ENCODE measurements around the gene CEP43. TPM values are rescaled to one million over a fixed set of nuclear protein-coding genes. Genes with fewer than 3 reads are reported as not detected.

CEP43 gene
- total RNA-seq, 4 donors from 2014 or later, result 4.4 to 8.3 (median 5.9) TPM

- Histone ChIP-seq H3K9me3 (no peaks in the 10 kb centered on the region), H3K27ac (no peak overlapping the region), H3K36me3 (no peaks in the 10 kb centered on the region), H3K4me3 (no peak overlapping the region), H3K27me3 (no peaks in the 10 kb centered on the region), H3K4me1 (no peaks in the 10 kb centered on the region)
- DNase-seq (no peak), ATAC-seq (no peak)
- intact Hi-C loops (cut with DNase I; ENCODE audit: low total_unique reads), result no loop called here
- in situ Hi-C loops (cut with MboI; ENCODE audit: low sequenced_read_pairs in 4 of 4), result no loop called here
- TF ChIP-seq POLR2A (IDR thresholded peaks at IDR 0.05), result no peak
- TF ChIP-seq CTCF (IDR thresholded peaks at IDR 0.05 in 4 of 5, conservative IDR thresholded peaks at IDR 0.05 in 1 of 5), result no peak
Measured at GRCh38 chr6:166972101-166972500, 27.1 kb upstream of the CEP43 start.

GRCh38 chr6:166976636-166977035 is 22.6 kb upstream of the CEP43 start:
- DNase-seq, result no peak
- no peaks in the 10 kb centered on the region for H3K4me1 ChIP-seq
- TF ChIP-seq CTCF (IDR thresholded peaks at IDR 0.05 in 4 of 5, conservative IDR thresholded peaks at IDR 0.05 in 1 of 5), result no peak
- no peak for TF ChIP-seq POLR2A (IDR thresholded peaks at IDR 0.05)
- no peak overlapping the region for H3K27ac ChIP-seq
- H3K27me3 ChIP-seq, result no peaks in the 10 kb centered on the region
- in situ Hi-C loops (cut with MboI; ENCODE audit: low sequenced_read_pairs in 4 of 4), result loop anchor here in 3 of 4 donors (25.0 kb wide), 1 partner anchor 189 kb away; no protein-coding TSS in a partner anchor
- no peaks in the 10 kb centered on the region for H3K36me3 ChIP-seq
- no peaks in the 10 kb centered on the region for H3K9me3 ChIP-seq
- ATAC-seq, result no peak
- intact Hi-C loops (cut with DNase I; ENCODE audit: low total_unique reads), result no loop called here
- H3K4me3 ChIP-seq, result no peak overlapping the region

GRCh38 chr6:166977621-166978525 is 21.3 kb upstream of the CEP43 start:
- no peaks in the 10 kb centered on the region for H3K27me3 ChIP-seq
- in situ Hi-C loops (cut with MboI; ENCODE audit: low sequenced_read_pairs in 4 of 4) (loop anchor here in 3 of 4 donors (25.0 kb wide), 1 partner anchor 191 kb away; no protein-coding TSS in a partner anchor), intact Hi-C loops (cut with DNase I; ENCODE audit: low total_unique reads) (no loop called here)
- H3K36me3 ChIP-seq, result no peaks in the 10 kb centered on the region
- no peak overlapping the region for H3K27ac ChIP-seq
- no peak for ATAC-seq
- no peaks in the 10 kb centered on the region for H3K9me3 ChIP-seq
- H3K4me1 ChIP-seq, result no peaks in the 10 kb centered on the region
- no peak overlapping the region for H3K4me3 ChIP-seq
- TF ChIP-seq CTCF (IDR thresholded peaks at IDR 0.05 in 4 of 5, conservative IDR thresholded peaks at IDR 0.05 in 1 of 5), result no peak
- TF ChIP-seq POLR2A (IDR thresholded peaks at IDR 0.05), result no peak
- no peak for DNase-seq

- in situ Hi-C loops (cut with MboI; ENCODE audit: low sequenced_read_pairs in 4 of 4), result loop anchor here in 3 of 4 donors (25.0 kb wide), 1 partner anchor 193 kb away; no protein-coding TSS in a partner anchor
- TF ChIP-seq POLR2A (IDR thresholded peaks at IDR 0.05), result no peak
- TF ChIP-seq CTCF (IDR thresholded peaks at IDR 0.05 in 4 of 5, conservative IDR thresholded peaks at IDR 0.05 in 1 of 5), result no peak
- H3K27ac ChIP-seq, result no peak overlapping the region
Measured at GRCh38 chr6:166980738-166981137, 18.5 kb upstream of the CEP43 start.

More at GRCh38 chr6:166980738-166981137, 18.5 kb upstream of the CEP43 start:
- Histone ChIP-seq H3K4me3 (no peak overlapping the region), H3K4me1 (no peaks in the 10 kb centered on the region), H3K36me3 (no peaks in the 10 kb centered on the region), H3K9me3 (no peaks in the 10 kb centered on the region), H3K27me3 (no peaks in the 10 kb centered on the region)
- ATAC-seq (no peak), DNase-seq (no peak)
- intact Hi-C loops (cut with DNase I; ENCODE audit: low total_unique reads), result no loop called here
